ENCODE data around the gene VWA5B1.
A peak's percentile ranks its signal among the peaks of the same experiment; 100 is the strongest.

Gene VWA5B1

DNA sequence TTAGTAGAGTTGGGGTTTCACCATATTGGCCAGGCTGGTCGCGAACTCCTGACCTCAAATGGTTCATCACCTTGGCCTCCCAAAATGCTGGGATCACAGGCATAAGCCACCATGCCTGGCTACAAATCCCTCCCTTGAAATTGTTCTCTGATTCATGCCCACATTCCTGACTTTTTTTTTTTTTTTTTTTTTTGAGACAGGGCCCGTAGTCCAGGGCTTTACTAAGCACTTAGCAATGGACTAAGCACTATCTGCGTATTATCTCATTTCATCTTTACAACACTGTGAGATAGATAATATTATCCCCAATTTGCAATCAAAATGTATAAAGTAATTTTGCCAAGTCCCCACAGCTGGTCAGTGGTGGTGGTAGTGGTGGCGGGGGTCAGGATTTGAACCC, 58.9 kb downstream of the VWA5B1 start:
- DNase-seq (ENCODE audit: low spot score) = peak; percentile 53

DNA sequence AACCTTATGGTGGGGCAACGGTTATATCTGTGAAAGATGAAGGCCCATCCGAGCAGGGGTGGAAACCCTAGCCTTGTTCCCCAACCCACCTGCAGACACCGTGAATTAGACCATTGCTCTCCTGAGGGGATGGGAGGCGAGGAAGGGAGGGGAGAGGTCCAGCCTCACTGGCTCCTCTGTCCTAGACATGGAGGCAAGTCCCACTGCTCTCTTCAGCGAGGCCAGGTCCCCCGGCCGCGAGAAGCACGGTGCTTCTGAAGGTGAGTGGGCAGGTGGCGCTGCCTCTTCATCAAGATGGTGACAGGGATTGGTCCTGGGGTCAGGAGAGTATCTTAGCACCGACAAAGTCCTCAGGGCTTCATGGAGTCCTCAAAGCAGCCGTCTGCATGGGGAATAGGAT, 59.3 kb downstream of the VWA5B1 start:
- no peak for DNase-seq (ENCODE audit: low spot score)

DNA sequence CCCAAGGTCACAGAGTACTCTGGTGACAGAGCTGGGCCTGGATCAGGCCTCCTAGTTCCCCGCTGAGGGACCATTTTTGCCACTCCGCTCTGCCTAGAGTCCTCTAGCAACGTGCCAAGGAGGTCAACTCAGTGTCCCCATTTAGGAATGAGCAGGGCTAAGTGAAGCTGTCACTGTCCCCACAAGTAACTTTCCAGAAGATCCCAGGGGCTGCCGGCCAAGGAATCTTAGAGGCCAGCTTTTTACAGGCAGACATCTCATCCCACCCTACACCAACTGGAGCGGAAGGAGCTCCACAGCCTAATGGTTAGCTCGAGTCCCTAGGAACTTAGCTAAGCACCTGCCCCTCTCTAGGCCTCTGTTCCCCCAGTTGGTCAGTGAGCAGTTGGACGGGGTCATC, 59.7 kb downstream of the VWA5B1 start:
- DNase-seq (ENCODE audit: low spot score) = no peak

DNA sequence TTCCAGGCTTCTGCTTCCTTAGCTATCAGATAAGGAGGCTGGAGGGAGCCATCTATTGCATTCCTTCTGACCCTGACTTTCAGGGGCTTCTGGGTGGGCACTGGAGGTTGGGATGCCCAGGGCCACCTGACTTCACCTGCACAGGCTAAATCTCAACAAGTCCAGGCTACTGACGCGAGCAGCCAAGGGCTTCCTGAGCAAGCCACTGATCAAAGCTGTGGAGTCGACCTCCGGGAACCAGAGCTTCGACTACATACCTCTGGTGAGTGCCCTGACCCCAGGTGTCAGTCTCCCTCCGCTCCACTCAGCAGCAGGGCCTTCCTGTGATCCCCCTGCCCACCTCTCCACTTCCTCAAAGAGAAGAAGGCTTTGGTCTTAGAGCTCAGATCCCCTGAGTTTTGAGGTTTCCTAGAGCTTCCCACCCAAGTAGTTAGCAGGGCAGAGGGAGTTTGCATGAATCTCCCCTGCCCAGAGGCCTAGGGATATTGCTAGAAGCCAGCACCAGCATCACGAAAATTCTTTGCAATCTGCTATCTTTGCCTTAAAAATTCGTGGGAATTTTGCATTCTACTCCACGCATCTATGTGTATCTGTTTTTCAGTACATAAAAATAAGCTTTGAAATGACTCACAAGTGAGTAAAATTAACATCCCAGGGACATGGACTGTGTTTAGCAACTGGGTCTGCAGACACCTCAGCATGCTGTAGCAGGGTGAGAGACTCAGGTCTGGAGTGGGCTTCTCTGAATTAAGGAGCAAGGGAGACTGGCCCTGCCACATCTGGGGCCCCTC, 61.4 kb downstream of the VWA5B1 start:
- no peak for DNase-seq (ENCODE audit: low spot score)

DNA sequence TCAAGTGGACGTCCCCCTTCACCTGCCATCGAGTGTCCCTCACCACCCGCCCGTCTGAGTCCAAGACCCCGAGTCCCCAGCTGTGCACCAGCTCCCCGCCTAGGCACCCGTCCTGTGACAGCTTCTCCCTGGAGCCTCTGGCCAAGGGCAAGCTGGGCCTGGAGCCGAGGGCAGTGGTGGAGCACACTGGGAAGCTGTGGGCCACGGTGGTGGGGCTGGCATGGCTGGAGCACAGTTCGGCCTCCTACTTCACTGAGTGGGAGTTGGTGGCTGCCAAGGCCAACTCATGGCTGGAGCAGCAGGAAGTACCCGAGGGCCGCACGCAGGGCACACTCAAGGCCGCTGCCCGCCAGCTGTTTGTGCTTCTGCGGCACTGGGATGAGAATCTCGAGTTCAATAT, 63.2 kb downstream of the VWA5B1 start:
- DNase-seq (ENCODE audit: low spot score) = no peak

DNA sequence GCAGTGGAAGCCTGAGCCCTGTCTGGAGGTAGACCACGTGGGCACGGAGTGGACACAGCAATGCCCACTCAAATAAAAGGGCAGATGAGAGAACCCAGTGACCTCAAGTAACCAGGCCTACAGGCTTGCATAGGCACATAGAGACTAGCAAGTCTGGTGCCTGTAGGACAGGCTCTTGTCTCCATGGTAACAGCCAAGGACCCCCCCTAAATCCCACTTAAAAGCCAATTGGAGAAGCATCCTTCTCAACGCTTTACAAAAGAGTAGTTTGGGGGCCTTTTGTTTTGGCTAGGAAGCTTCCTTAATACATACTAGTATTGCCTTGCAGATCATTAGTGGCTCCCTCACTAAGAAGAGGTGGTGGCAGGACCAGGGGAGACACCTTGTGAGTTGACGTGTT, 63.9 kb downstream of the VWA5B1 start:
- no peak for DNase-seq (ENCODE audit: low spot score)

DNA sequence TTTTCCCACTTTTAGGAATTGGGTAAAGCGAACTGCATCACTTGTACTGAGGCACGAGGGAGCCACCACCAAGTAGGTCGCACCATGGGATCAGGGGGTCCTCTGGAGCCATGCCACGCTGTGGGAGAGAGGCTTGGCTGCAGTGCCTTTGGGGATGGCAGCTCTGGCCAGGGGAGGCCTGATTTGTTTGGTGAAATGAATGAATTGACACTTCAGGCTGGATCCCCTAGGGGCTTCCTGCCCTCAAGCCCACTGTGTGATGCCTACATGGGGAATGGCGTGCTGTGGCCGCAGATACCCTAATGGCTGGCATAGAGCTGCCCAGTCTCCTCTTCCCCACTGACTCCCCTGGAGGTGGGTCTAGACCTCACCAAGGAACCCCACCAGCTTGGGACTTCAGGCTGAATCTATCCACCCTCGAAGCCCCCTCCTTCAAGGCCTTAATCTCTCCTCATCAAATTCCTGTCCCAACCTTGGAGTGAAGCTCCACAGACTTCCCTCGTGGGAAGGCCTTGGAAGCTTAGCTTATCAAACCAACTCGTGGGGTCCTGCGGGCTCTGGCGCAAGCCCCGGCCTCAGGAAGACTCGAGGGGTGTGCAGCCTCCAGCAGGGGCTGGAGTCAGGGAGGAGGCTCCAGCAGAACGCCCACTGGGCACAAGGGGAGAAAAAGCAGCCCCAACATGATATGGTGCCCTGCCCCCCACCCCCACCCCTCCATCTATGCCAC, 64.6 kb downstream of the VWA5B1 start:
- no peak for DNase-seq (ENCODE audit: low spot score)

DNA sequence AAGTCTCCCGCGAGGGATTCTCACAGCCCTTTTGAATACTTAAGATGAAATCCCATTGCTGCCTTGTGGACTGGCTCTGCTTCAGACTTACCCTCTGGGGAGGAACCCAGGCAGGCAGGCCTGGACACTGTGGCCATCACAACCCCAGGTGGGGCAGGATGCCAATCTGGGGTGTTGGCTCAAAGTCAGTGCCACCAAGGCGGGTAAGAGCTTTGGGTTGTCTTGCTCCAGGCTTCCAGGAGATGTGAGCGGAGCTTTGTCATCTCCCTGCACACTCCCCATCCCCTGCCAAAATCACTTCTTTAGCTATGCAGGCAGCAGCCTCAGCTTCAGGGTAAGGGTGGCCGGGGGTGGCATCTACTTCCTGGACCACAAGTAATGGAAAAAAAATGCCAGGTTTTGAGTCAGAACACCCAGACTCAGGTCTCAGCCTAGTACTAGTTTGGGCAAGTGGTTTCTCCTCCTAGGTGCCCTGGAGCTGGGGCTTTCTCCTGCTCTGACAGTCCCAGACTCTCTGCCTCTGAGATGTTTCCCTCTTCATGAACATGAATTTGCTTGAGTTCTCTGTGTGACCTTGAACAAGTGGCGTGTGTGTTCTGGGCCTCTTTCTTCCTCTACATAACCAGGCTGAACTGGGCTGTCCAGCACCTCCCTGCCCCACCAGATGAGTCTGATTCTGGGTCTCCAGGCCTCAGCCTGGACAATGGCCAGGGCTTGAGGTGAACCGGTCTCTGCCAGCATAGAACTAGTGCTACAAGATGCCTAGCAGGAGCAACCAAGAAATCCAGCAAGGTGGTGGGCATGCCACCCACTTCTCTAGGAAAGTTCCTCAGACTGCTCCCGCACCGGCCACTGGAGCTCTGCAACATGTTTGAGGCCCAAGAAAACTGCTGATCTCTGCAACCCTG, 65.4 kb downstream of the VWA5B1 start:
- DNase-seq (ENCODE audit: low spot score) = no peak

DNA sequence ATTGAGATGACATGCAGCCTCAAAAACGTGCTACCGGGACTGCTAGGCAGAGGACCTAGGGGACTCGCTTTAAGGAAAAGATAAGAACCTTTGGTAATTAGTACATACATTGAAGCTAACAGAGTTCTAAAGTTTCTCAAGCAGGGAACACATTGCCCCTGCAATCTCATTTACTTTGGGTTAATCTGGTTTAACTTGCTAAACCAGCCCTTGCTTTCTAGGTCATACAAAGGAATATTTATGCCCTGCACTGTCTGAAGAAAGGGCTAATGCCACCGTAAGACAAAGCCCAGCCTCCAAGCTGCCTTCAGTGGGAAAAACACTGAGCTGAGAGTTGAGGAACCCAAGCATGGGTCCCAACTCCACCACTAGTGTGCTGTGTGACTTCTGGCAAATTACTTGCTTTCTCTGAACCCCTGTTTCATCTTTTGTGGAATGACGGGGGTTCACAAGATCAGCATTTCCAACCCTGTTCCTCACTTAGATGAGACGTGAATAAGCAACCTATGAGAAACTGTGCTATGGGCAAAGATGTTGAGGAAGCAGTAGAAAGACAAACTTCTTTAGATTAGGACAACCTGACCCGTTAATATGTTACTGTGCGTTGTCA, 66.3 kb downstream of the VWA5B1 start:
- DNase-seq (ENCODE audit: low spot score) = no peak

DNA sequence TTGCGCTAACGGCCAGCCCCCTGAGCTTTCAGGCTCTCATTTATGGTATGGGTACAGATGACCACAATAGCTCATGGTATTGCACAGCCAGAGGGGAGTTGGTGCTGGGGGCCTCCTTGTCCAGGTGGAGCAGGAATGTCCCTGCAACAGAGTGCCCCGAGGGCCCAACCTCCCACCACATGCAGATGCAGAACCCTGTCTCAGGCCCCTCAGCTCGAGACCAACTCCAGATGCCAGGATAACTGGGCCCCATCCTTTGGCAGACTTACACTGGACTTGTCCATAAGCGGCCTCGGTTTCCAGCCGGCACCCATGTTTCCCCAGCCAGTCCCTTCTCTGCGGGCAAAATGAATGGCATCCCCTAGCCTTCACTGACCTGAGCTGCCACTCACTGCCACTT, 67.1 kb downstream of the VWA5B1 start:
- DNase-seq (ENCODE audit: low spot score) = no peak

DNA sequence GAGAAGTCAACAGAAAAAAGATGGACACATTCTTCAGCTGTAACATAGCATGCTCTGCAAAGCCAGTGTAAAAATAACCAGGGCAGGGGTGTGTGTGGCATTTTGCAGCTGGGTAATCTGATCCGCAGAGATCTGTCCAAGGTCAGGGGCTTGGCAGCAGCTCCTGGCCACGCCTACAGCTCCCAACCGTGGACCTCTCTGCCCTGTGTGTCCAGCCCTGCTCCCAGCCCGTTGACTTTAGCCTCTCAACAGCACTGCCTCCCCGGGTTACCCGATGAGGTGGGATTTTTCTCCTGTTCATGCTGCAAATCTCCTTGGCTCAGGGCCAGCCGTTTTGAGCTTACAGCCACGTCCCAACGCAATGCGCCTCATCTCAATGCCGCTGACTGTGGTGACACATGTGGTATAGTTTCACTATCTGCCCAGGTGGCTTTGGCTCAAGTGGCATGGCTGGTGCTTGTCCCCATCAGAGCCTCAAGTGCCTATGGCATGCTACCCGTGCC, 68.1 kb downstream of the VWA5B1 start:
- DNase-seq (ENCODE audit: low spot score) = peak; percentile 49

DNA sequence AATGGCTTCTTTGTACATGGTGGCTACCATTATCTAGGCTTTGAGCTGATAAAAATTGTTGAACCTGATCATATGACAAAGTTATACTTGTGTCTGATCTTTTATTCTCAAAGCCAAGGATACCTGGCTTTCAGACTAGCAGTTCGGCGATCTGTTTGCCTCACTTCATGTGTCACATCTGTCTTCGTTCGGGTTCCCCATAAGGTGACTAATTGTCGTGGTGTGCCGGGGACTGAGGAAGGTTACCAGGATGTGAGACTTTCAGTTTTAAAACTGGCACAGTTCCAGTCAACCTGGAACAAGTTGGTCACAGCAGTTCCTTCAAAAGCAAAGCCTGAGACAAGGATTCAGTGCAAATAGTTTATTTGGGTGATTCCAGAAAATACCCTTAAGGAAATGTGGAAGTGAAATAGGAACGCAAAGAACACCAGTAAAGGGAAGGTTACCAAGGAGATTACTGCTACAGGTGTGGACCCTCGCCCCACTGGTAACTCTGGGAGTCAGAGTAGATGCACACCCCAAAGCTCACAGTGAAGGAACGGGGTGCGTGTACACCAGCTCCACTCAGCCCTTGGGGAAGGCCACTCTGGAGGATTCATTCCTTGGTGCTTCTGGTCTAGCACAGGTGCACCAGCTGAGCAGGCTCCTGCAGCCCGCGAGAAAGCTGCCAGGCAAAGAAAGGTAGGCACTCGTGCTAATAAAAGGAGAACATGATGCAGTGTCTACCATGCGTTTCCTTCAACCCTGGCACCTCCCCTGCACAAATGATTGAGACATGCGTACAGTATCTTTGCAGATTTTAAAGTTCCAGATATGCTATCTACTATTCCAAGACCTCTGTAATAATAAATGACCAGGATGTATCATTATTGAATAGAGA, 69.0 kb downstream of the VWA5B1 start:
- no peak for DNase-seq (ENCODE audit: low spot score)

DNA sequence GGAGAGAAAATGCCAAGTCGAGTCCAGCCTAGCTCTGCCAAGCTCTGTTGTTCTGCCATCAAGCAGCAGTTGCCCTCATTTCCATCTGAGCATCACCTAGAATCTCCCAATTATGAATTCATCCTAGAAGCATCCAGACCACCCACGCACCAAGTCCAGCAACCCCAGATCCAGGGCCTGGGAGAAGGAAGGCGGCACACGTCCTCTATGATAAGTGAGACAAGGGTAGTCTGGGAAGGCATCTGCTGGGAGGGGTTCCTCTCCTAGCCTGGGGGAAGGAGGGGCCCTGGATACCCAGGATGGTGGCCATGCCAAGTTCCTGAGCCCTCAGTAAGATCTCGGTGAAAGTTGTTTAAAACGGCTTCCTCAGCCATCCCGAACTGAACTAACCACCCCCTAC, 70.7 kb downstream of the VWA5B1 start:
- no peak for DNase-seq (ENCODE audit: low spot score)

DNA sequence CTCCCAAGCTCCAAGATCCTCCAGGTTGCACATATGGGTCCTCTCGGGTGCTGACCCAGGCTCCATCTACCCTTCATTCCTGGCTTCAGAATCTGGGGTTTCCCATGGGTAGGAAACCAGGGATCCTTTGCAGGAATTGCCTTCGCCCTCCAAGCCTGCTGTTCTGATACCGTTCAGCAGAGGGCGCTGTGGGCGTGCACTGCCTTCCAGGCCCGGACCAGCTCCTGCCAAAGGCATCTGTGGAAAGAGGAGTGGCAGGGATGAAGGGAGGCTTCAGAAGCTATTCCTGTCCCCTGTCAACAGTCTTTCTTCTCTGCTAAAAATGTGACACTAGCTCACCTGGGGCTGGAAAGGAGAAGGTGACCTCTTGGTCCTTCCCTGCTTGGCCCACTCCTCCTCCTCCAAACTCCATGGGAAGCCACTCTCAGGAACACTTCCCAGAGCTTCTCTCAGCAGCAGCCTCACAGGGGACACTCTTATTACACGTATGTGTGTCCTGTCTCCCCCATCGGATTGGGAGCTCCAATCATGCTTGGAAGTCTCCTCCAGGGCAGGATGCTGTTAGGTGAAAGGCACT, 71.2 kb downstream of the VWA5B1 start:
- DNase-seq (ENCODE audit: low spot score) = peak; percentile 85

DNA sequence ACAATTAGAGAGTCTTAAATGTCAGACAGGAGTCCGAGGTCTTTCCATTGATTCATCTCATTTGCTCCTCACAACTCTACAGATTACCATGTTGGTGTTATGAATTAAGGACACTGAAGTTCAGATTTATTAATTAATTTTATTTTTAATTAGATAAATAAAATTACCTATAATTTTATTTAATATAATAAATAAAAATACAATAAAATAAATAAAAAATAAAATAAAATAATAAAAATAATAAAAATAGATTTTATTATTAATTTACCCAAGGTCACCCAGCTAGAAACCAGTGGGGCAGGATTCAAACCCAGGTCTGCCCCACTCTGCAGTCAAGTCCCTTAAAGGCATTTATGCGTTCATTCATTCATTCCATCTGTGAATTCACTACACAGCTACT, 72.2 kb downstream of the VWA5B1 start:
- DNase-seq (ENCODE audit: low spot score) = no peak

DNA sequence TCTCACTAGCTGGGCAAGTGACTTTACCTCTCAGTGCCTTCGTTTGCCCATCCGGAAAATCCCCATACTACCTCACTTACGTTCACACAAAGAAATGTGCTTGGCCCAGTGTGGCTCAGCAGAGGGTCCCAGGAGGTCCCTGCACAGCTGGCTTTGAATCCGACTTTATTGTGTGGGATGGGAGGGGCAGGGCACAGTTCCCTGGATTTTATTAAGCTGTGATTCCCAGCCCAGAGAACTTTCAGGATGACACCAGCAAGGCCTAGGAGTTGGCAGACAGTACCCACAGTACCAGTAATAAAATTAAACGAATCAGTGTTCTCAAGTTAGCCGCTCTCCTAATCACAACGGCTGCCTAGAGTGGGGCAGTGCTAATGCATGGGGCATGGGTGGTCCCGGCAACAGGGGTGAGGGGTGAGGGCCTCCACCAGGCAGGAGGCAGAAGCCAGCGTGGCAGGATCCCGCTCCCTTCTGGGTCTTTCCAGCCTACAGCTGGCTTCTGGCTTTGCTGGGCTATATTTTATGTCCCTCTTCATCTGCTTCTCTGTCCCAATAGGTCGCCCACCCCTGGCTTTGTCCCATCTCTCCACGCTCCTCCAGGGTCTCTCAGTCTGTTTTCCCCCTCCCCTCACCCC, 74.9 kb downstream of the VWA5B1 start:
- DNase-seq (ENCODE audit: low spot score) = no peak

DNA sequence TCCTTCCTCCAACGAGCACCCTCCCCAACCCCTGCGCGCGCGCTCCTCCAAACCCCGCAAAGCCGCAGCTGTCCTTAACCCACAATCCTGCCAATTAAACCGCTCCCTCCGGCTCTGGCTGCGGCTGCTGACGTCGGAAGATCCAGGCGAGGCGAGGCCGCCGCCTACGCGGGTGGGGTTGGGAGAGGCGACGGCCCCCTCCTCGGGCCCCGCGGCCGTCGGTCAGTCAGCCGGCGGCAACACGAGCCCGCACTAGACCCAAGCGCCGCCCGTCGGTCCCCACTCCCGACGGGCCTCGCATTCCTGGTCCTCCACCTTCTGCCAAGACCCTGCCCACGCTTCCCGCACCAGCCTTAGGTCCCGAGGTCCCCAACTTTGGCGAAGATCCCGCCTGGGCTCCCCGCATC, 75.4 kb downstream of the VWA5B1 start:
- no peak for DNase-seq (ENCODE audit: low spot score)

DNA sequence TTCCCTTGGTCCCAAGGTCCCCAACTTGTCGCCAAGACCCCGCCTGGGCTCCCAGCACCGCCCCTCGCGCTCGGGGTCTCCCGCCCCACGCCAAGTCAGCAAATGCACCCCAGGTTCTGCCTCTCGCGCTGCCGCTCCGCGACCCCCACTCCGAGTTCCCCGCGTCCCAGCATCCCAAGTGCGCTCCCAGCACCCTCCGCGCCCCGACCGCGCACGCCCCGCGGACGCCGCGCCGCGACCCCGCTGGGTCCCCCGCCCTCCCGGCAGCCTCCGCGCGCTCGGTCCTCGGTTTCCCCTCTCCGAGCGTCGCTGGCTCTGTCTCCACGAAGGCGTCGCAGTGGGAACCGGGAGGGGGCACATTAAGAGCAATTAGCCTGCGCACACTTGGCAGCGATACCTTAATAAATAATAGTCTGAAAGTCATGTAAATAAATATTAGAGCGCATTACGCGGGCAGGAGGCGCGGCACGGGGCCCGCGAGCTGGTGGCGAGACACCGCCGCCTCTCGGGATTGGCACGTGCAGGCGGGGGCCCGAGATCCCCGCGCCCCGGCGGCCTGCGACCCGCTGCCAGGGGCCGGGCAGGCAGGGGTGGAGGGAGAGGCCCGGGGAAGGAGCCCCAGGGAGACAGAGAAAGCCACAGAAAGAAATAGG, 75.9 kb downstream of the VWA5B1 start:
- no peak for DNase-seq (ENCODE audit: low spot score)

DNA sequence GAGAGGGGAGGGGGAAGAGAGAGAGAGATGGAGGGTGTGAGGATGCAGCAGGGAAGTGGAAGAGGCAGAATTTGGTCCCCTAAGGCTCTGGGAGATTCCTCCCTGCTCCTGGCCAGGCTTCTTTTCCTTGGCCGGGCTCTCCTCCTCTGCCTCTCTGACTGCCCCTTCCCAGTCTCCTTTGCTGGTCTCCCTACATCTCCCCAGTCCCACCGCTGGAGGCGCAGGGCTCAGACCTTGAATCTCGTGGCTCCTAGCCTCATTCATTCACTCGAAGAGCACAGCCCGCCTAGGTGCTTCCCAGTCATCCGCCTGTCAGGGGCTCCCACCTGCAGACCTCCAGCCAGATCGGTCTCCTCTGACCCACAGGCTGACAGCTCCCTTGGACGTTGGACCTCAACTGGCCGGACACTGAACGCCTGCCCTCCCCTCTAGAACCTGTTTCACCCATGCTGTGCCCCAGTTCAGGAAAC, 76.5 kb downstream of the VWA5B1 start:
- DNase-seq (ENCODE audit: low spot score) = peak; percentile 79

Measured in AG20443 (cell line).